GM23248 (cell line): ENCODE results near the gene CNTN3. TPM values are rescaled to one million over a fixed set of nuclear protein-coding genes. Genes with fewer than 3 reads are reported as not detected.
A peak's percentile ranks its signal among the peaks of the same experiment; 100 is the strongest.

Experiments used
- DNase-seq: peaks from one replicate; pipeline ENCODE4 v3.0.0-alpha.2; 2015
- H2AFZ ChIP-seq: fragments of 200-600 bp; sonication (generic); 2 replicates; pipeline ENCODE4 v1.6.1; 2016; ENCODE audit warnings: antibody characterized with exemption
- H3F3A ChIP-seq: fragments of 200-600 bp; sonication (generic); 2 replicates; pipeline ENCODE4 v1.6.1; 2016; ENCODE audit warnings: mild to moderate bottlenecking, antibody characterized with exemption, mixed run types; ENCODE audit not compliant: insufficient read depth
- H3K27ac ChIP-seq: fragments of 200-600 bp; sonication (generic); 2 replicates; pipeline ENCODE4 v1.5.1; 2016; ENCODE audit warnings: mild to moderate bottlenecking
- H3K27me3 ChIP-seq: fragments of 200-600 bp; sonication (generic); replicated peaks from 2 replicates; pipeline ENCODE4 v1.6.1; 2016; ENCODE audit warnings: mild to moderate bottlenecking; ENCODE audit not compliant: insufficient read depth
- H3K36me3 ChIP-seq: fragments of 200-600 bp; sonication (generic); 2 replicates; pipeline ENCODE4 v1.6.1; 2016; ENCODE audit warnings: low read depth, mild to moderate bottlenecking
- H3K4me1 ChIP-seq: fragments of 200-600 bp; sonication (generic); 2 replicates; pipeline ENCODE4 v1.6.1; 2016; ENCODE audit warnings: mild to moderate bottlenecking; ENCODE audit not compliant: insufficient read depth
- H3K4me2 ChIP-seq: fragments of 200-600 bp; sonication (generic); one replicate; pipeline ENCODE4 v1.6.1; 2016; ENCODE audit warnings: mild to moderate bottlenecking; ENCODE audit not compliant: unreplicated experiment
- H3K4me3 ChIP-seq: fragments of 200-600 bp; sonication (generic); 2 replicates; pipeline ENCODE4 v1.5.1; 2016; ENCODE audit warnings: mild to moderate bottlenecking
- H3K79me2 ChIP-seq: fragments of 200-600 bp; sonication (generic); 2 replicates; pipeline ENCODE4 v1.6.1; 2016; ENCODE audit warnings: mild to moderate bottlenecking; ENCODE audit not compliant: insufficient read depth
- H3K9ac ChIP-seq: fragments of 200-600 bp; sonication (generic); 2 replicates; pipeline ENCODE4 v1.6.1; 2016; ENCODE audit warnings: mild to moderate bottlenecking
- H3K9me2 ChIP-seq: fragments of 200-600 bp; sonication (generic); 2 replicates; pipeline ENCODE4 v1.6.1; 2016; ENCODE audit warnings: mixed run types, mild to moderate bottlenecking, moderate library complexity; ENCODE audit not compliant: insufficient read depth
- H3K9me3 ChIP-seq: fragments of 200-600 bp; sonication (generic); one replicate; pipeline ENCODE4 v1.6.1; 2017; ENCODE audit warnings: low read depth
- H4K20me1 ChIP-seq: fragments of 200-600 bp; sonication (generic); 2 replicates; pipeline ENCODE4 v1.6.0; 2016; ENCODE audit not compliant: insufficient read depth
- EZH2 ChIP-seq: fragments of 200-600 bp; sonication (generic); IDR thresholded peaks from 2 replicates; pipeline ENCODE4 v1.6.1; 2018; ENCODE audit warnings: antibody characterized with exemption, mild to moderate bottlenecking; ENCODE audit not compliant: insufficient read depth, poor library complexity, severe bottlenecking
- EZH2phosphoT487 ChIP-seq: fragments of 200-600 bp; sonication (generic); IDR thresholded peaks from 2 replicates; pipeline ENCODE4 v1.6.1; 2018; ENCODE audit warnings: antibody characterized with exemption, moderate library complexity, mild to moderate bottlenecking, low read depth; ENCODE audit not compliant: insufficient read depth
- WGBS, 2 experiments: methylation state at CpG; one replicate each; pipeline ENCODE4 v1.1.6; 2015 to 2017; ENCODE audit warnings: low lambda C conversion rate in 2 of 2, low coverage in 1 of 2; ENCODE audit errors: missing lambda C conversion rate in 2 of 2; 5-methylcytosine and 5-hydroxymethylcytosine counted together
- in situ Hi-C: fragments of 300-500 bp; cut with MboI; formaldehyde crosslinking; loops from 2 replicates; pipeline ENCODE4 v1.15.0; 2020
- polyA plus RNA-seq: library from polyadenylated mRNA; unstranded; fragments of >200 nt; fragmentation: Nextera tagmentation; extraction: Ambion mirVana; gene quantifications from 2 replicates; pipeline ENCODE4 v1.2.1, GENCODE V29; 2016
- total RNA-seq: library from RNA; depleted of rRNA; stranded (reverse); fragments of >200 nt; shearing (Covaris generic); gene quantifications from 2 replicates; pipeline ENCODE4 v1.2.3, GENCODE V29; 2014; rRNA removed

The CNTN3 gene
- total RNA-seq (18.5 and 24.4 TPM in 2 replicates), polyA plus RNA-seq (4.3 and 5.6 TPM in 2 replicates)

DNA sequence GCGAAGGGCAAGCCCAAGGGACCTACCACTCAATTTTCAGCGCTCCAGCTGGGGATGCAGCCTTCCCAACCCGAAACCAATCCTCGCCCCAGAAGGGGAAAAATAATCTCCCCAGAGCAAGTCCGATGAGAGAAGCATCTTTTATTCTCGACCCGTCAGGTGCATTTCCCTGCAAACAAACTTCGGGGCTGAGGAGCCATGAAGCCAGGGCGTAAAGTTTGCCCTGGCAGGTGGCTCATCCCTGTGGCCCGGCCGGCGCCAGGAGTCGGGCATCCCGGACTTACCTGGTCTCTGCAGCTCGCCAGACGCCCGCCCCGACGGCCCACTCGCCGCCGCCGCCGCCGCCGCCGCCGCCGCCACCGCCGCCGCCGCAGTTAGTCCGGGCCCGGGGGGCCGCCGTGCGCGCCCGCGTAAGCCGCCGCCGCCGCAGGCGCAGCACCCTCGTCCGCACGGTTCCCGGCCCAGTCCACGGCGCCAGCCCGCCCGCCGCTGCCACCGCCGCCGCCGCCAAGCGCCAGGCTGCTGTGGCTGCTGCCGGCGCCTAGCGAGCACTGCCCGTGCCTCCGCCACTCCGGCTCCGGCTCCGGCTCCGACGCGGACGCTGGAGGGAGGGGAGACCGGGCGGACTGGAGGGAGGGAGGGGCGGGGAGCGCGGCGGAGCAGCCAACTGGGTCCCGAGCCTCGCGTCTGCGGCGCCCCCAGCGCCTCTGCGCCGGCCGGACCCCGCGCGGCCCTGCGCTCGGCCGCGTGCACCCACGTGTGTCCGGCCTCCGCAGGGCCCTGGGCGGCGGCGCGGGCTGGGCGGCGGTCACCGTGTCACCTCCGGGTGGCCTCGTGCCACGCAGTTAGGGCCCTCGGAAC, at the start of gene CNTN3:
Gene CNTN3, minus strand, starts transcription at position 553 of the 861 bp plus-strand sequence. CDS start 93,547 bp downstream, outside the sequence.
- Histone ChIP-seq H3K4me1 (peaks cover 19% of the 10 kb centered on the region), H3K27me3 (no peaks in the 10 kb centered on the region), H3K9ac (peak within 1 kb of the TSS; percentile 79), H3K27ac (peak within 1 kb of the TSS; percentile 57), H3K9me2 (no peaks in the 10 kb centered on the region), H3K4me2 (peak within 1 kb of the TSS; percentile 97), H2AFZ (peak within 1 kb of the TSS; percentile 82), H3K36me3 (no peaks in the 10 kb centered on the region), H3K9me3 (no peaks in the 10 kb centered on the region), H4K20me1 (no peaks in the 10 kb centered on the region), H3K79me2 (peaks cover 38% of the 10 kb centered on the region), H3F3A (peaks cover 23% of the 10 kb centered on the region; the same call in 1 of the 2 replicates), H3K4me3 (peak within 1 kb of the TSS; percentile 88)
- 1% methylated on average over 33 to 50 of the region's 108 CpGs for WGBS, 2 experiments
- DNase-seq: peak; percentile 69
- TF ChIP-seq EZH2phosphoT487: no peak
- TF ChIP-seq EZH2: no peak
- in situ Hi-C loops: no loop called here

DNA sequence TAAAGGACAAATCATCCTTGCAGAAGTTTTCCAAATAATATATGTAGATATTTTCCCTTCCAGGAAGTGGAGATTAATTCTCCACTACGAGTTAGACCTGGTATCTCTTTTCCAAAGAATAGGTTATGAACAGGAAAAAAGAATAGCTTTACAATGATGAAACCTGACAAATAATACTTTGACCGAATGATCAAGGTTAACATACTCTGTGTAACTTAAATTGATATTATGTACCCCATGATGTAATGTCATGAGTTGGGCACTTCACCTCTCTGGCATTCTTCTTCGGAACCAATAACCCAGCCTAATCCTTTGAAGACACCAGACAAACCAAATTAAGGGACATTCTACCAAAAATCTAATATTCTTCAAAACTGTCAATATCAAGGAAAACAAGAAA, 48.7 kb upstream of the CNTN3 start:
- no peaks in the 10 kb centered on the region for H3K9me2 ChIP-seq
- H3K27me3 ChIP-seq: no peaks in the 10 kb centered on the region
- no peaks in the 10 kb centered on the region for H3K79me2 ChIP-seq
- H3K9ac ChIP-seq: no peak overlapping the region
- no peaks in the 10 kb centered on the region for H3K4me1 ChIP-seq
- no peak overlapping the region for H3K4me2 ChIP-seq
- in situ Hi-C loops: no loop called here
- no peaks in the 10 kb centered on the region for H3K36me3 ChIP-seq
- no peak overlapping the region for H3K27ac ChIP-seq
- DNase-seq: no peak
- no peak overlapping the region for H3K4me3 ChIP-seq
- no peaks in the 10 kb centered on the region for H3K9me3 ChIP-seq
- H3F3A ChIP-seq: no peaks in the 10 kb centered on the region
- WGBS, 2 experiments: 77 to 85% methylated on average over 3 of the region's 3 CpGs
- no peak overlapping the region for H2AFZ ChIP-seq
- TF ChIP-seq EZH2 (no peak), EZH2phosphoT487 (no peak)
- no peaks in the 10 kb centered on the region for H4K20me1 ChIP-seq

DNA sequence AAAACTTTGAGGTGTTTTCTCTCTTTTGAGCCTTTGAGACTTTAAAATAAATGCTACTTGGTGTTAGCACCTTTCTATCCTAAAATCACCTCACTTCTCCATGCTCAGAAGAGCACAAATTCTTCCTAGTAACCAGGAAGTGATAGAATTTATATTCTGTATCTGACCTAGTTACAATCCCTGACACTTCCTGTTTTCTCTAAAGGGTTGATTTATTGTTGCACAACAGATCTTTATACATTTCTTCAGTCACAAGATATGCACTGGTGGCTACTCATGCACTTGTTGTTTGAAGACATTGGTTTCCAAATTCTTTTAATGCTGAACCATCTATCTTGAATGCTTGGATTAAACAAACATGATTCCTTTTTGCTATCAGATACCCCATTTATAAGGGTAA, 47.2 kb upstream of the CNTN3 start:
- H3K4me2 ChIP-seq: no peak overlapping the region
- H3K27me3 ChIP-seq: no peaks in the 10 kb centered on the region
- H2AFZ ChIP-seq: no peak overlapping the region
- H3F3A ChIP-seq: no peaks in the 10 kb centered on the region
- H3K9me3 ChIP-seq: no peaks in the 10 kb centered on the region
- no peaks in the 10 kb centered on the region for H4K20me1 ChIP-seq
- TF ChIP-seq EZH2phosphoT487 (no peak), EZH2 (no peak)
- in situ Hi-C loops: no loop called here
- H3K36me3 ChIP-seq: no peaks in the 10 kb centered on the region
- no peak overlapping the region for H3K27ac ChIP-seq
- H3K9ac ChIP-seq: no peak overlapping the region
- no peaks in the 10 kb centered on the region for H3K79me2 ChIP-seq
- DNase-seq: no peak
- no peaks in the 10 kb centered on the region for H3K9me2 ChIP-seq
- H3K4me3 ChIP-seq: no peak overlapping the region
- no peaks in the 10 kb centered on the region for H3K4me1 ChIP-seq

DNA sequence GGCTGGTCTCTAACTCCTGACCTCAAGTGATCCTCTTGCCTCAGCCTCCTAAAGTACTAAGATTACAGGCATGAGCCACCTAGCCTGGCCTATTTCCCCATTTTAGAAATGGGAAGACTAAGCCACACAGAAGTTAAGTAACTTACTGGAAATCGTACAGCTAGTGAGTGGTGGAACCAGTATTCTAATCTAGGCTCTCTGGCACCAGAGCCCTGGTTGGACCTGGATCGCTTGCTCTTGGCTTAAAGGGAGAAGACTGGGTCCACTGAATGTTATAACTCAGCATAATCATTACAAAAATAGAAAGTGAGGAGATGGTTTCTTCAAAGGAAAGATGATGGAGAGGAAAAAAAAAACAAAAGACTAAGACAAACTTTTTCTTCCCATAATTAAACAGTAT, 37.4 kb upstream of the CNTN3 start:
- Histone ChIP-seq H4K20me1 (no peaks in the 10 kb centered on the region), H3K79me2 (no peaks in the 10 kb centered on the region), H3K9me2 (no peaks in the 10 kb centered on the region), H3K4me2 (no peak overlapping the region), H3K9ac (no peak overlapping the region), H3K27me3 (no peaks in the 10 kb centered on the region), H3K4me1 (peaks cover 8% of the 10 kb centered on the region; the same call in 1 of the 2 replicates), H3F3A (no peaks in the 10 kb centered on the region; the same call in 1 of the 2 replicates), H3K9me3 (no peaks in the 10 kb centered on the region), H3K4me3 (no peak overlapping the region), H3K36me3 (no peaks in the 10 kb centered on the region), H3K27ac (no peak overlapping the region), H2AFZ (no peak overlapping the region)
- no peak for TF ChIP-seq EZH2
- no peak for TF ChIP-seq EZH2phosphoT487
- 64 to 78% methylated on average over 2 of the region's 2 CpGs for WGBS, 2 experiments
- no peak for DNase-seq
- in situ Hi-C loops: no loop called here
